CD4-positive, alpha-beta memory T cell (primary cell): ENCODE measurements around the gene NDOR1. TPM values are rescaled to one million over a fixed set of nuclear protein-coding genes. Genes with fewer than 3 reads are reported as not detected.

Experiments
- CTCF ChIA-PET: fragments of 350-600 bp; sonication (Branson Sonifier 250); formaldehyde crosslinking; loops from one replicate; lab custom pipeline; 2021; ENCODE audit warnings: inconsistent platforms; ENCODE audit not compliant: partially characterized antibody; lab: Charles Lee
- POLR2A ChIA-PET: fragments of 350-600 bp; sonication (Branson Sonifier 250); formaldehyde crosslinking; loops from one replicate; lab custom pipeline; 2021; ENCODE audit not compliant: partially characterized antibody; lab: Charles Lee
- DNase-seq, 5 donors: peaks; one replicate each; pipeline versions ENCODE4 v3.0.0 to v3.0.0-alpha.2; 2020 to 2022; ENCODE audit warnings: mixed read lengths in 1 of 5
- H3K27ac ChIP-seq: one replicate; pipeline ENCODE4 v1.7.0; 2013; ENCODE audit warnings: low read depth, low read length
- H3K27me3 ChIP-seq: 2 replicates; pipeline ENCODE4 v1.7.0; 2013; ENCODE audit warnings: mild to moderate bottlenecking, low read length, moderate library complexity; ENCODE audit not compliant: insufficient read depth
- H3K36me3 ChIP-seq: 2 replicates; pipeline ENCODE4 v1.7.0; 2013; ENCODE audit warnings: mild to moderate bottlenecking, low read length, moderate library complexity; ENCODE audit not compliant: insufficient read depth
- H3K4me1 ChIP-seq: 2 replicates; pipeline ENCODE4 v1.7.0; 2013; ENCODE audit warnings: mild to moderate bottlenecking, low read length, moderate library complexity; ENCODE audit not compliant: insufficient read depth
- H3K4me3 ChIP-seq, 2 donors: one replicate each; pipeline ENCODE4 v1.7.0; 2013; ENCODE audit warnings: low read length in 2 of 2, mild to moderate bottlenecking in 1 of 2
- H3K9me3 ChIP-seq, 2 donors: one replicate each; pipeline ENCODE4 v1.7.0; 2013; ENCODE audit warnings: low read length in 2 of 2, control low read depth in 1 of 2; ENCODE audit not compliant: control insufficient read depth in 1 of 2
- H3K27ac Mint-ChIP-seq, 7 donors: one replicate each; pipeline ENCODE4 v1.8.0; 2020 to 2021; ENCODE audit warnings: mixed read lengths in 7 of 7, mild to moderate bottlenecking in 6 of 7, inconsistent platforms in 3 of 7, moderate library complexity in 3 of 7
- H3K27me3 Mint-ChIP-seq, 2 donors: one replicate each; pipeline ENCODE4 v1.8.0; 2020 to 2021; ENCODE audit warnings: mixed read lengths in 2 of 2
- H3K36me3 Mint-ChIP-seq, 2 donors: one replicate each; pipeline ENCODE4 v1.8.0; 2020 to 2021; ENCODE audit warnings: mixed read lengths in 2 of 2, inconsistent platforms in 1 of 2, mild to moderate bottlenecking in 1 of 2
- H3K4me1 Mint-ChIP-seq, 4 donors: one replicate each; pipeline ENCODE4 v1.8.0; 2020 to 2021; ENCODE audit warnings: mixed read lengths in 4 of 4, mild to moderate bottlenecking in 1 of 4
- H3K4me3 Mint-ChIP-seq, 8 donors: one replicate each; pipeline ENCODE4 v1.8.0; 2020 to 2021; ENCODE audit warnings: mixed read lengths in 8 of 8, mild to moderate bottlenecking in 7 of 8, moderate library complexity in 6 of 8, inconsistent platforms in 3 of 8
- H3K9me3 Mint-ChIP-seq, 8 donors: one replicate each; pipeline ENCODE4 v1.8.0; 2020 to 2021; ENCODE audit warnings: mixed read lengths in 8 of 8, mild to moderate bottlenecking in 5 of 8, inconsistent platforms in 3 of 8, moderate library complexity in 1 of 8
- intact Hi-C: fragments of 100-400 bp; cut with micrococcal nuclease; formaldehyde crosslinking; loops from one replicate; pipeline ENCODE4 v1.15.1; 2023
- polyA plus RNA-seq, 2 donors: library from polyadenylated mRNA; unstranded; fragments of 300-500 nt; fragmentation: Illumina TruSeq; gene quantifications; one replicate each; pipeline ENCODE4 v1.2.3, GENCODE V29; 2021
- total RNA-seq, 2 experiments: library from RNA; stranded (reverse); gene quantifications; one replicate each; pipeline ENCODE4 v1.2.3, GENCODE V29; 2021

NDOR1 gene
- total and polyA plus RNA-seq, 4 experiments from 2014 or later = 4.6 to 37.1 (median 23.1) TPM

DNA sequence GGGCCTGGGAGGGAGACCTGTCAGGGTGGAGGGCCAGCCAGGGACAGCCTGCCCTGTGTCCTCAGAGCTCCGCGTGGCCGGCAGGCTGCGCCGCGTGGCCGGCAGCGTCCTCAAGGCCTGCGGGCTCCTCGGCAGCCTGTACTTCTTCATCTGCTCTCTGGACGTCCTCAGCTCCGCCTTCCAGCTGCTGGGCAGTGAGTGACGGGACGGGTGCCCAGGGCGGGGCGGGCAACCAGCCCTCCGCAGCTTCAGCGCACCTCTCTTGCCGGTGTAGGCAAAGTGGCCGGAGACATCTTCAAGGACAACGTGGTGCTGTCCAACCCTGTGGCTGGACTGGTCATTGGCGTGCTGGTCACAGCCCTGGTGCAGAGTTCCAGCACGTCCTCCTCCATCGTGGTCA, 27.0 kb downstream of the NDOR1 start:
- Mint-ChIP-seq H3K9me3 (no peaks in the 10 kb centered on the region), H3K4me3 (no peak overlapping the region), H3K4me1 (peaks cover 2 to 10% (median 4%) of the 10 kb centered on the region in 4 donors), H3K27me3 (peaks cover 2 to 10% of the 10 kb centered on the region in 2 donors), H3K36me3 (no peaks in the 10 kb centered on the region), H3K27ac (no peak overlapping the region)
- Histone ChIP-seq H3K4me3 (no peak overlapping the region), H3K4me1 (peaks cover 14% of the 10 kb centered on the region), H3K9me3 (no peaks in the 10 kb centered on the region), H3K27ac (no peak overlapping the region), H3K27me3 (no peaks in the 10 kb centered on the region), H3K36me3 (no peaks in the 10 kb centered on the region)
- ChIA-PET CTCF (no interaction called here), POLR2A (interaction anchor here (1.7 kb wide), 1 partner anchor 9 kb away, joined by 7 read pairs; the partner anchor contains the start of gene TUBB4B)
- intact Hi-C loops = no loop called here
- no peak for DNase-seq

DNA sequence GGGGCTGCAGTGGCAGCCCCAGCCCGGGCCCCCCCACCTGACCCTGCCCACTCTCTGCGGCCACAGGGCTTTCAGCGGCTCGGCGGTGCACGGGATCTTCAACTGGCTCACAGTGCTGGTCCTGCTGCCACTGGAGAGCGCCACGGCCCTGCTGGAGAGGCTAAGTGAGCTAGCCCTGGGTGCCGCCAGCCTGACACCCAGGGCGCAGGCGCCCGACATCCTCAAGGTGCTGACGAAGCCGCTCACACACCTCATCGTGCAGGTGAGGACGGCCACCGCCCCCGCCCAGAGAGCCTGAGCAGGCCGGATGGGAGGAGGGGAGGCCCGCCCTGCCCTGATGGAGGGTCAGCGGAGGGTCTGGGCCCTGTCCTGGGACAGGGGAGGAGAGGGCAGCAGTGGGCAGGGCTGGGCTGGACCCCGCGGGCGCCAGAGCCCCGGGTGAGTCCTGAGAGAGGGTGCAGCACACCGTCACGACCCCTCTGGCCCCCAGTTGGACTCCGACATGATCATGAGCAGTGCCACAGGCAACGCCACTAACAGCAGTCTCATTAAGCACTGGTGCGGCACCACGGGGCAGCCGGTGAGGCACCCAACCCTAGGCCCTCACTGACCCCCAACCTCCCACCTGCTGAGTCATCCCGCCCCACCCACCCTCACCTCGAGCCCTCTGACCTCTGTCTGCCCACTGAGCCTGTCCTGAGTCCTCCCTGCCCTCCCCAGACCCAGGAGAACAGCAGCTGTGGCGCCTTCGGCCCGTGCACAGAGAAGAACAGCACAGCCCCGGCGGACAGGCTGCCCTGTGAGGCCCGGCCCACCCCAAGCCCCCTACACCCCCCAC, 27.9 kb downstream of the NDOR1 start:
- CTCF ChIA-PET = no interaction called here
- no peaks in the 10 kb centered on the region for H3K9me3 Mint-ChIP-seq
- no peak overlapping the region for H3K4me3 Mint-ChIP-seq
- peaks cover 0 to 9% of the 10 kb centered on the region in 2 donors for H3K27me3 Mint-ChIP-seq
- Histone ChIP-seq H3K4me3 (no peak overlapping the region), H3K27me3 (no peaks in the 10 kb centered on the region), H3K9me3 (no peaks in the 10 kb centered on the region), H3K4me1 (peaks cover 14% of the 10 kb centered on the region), H3K27ac (no peak overlapping the region), H3K36me3 (no peaks in the 10 kb centered on the region)
- H3K36me3 Mint-ChIP-seq = no peaks in the 10 kb centered on the region
- peaks cover 0 to 6% (median 3%) of the 10 kb centered on the region in 4 donors for H3K4me1 Mint-ChIP-seq
- POLR2A ChIA-PET = interaction anchor here (1.2 kb wide), 1 partner anchor 9 kb away, joined by 4 read pairs; the partner anchor contains the start of gene CYSRT1
- no peak for DNase-seq
- no peak overlapping the region for H3K27ac Mint-ChIP-seq
- intact Hi-C loops = no loop called here

DNA sequence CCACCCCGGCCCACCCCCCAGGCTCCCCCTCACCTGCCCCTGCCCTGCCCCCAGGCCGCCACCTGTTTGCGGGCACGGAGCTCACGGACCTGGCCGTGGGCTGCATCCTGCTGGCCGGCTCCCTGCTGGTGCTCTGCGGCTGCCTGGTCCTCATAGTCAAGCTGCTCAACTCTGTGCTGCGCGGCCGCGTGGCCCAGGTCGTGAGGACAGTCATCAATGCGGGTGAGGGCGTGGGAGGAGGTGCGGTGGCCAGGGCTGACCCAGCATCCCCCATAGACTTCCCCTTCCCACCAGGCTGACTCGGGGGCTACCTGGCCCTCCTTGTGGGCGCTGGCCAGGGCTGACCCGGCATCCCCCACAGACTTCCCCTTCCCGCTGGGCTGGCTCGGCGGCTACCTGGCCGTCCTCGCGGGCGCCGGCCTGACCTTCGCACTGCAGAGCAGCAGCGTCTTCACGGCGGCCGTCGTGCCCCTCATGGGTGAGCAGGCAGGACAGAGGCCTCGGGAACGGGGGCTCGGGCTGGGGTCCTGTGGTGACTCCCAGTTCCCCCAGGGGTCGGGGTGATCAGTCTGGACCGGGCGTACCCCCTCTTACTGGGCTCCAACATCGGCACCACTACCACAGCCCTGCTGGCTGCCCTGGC, 28.7 kb downstream of the NDOR1 start:
- intact Hi-C loops = no loop called here
- ChIA-PET CTCF (no interaction called here), POLR2A (interaction anchor here (1.2 kb wide), 1 partner anchor 10 kb away, joined by 4 read pairs; the partner anchor contains the start of gene CYSRT1)
- no peak for DNase-seq
- peaks cover 0 to 9% of the 10 kb centered on the region in 2 donors for H3K27me3 Mint-ChIP-seq
- no peaks in the 10 kb centered on the region for H3K36me3 ChIP-seq
- no peaks in the 10 kb centered on the region for H3K27me3 ChIP-seq
- no peaks in the 10 kb centered on the region for H3K9me3 ChIP-seq
- no peaks in the 10 kb centered on the region for H3K9me3 Mint-ChIP-seq
- peaks cover 19% of the 10 kb centered on the region for H3K4me1 ChIP-seq
- no peak overlapping the region for H3K4me3 ChIP-seq
- peaks cover 0 to 1% of the 10 kb centered on the region in 2 donors for H3K36me3 Mint-ChIP-seq
- H3K4me3 Mint-ChIP-seq = peak overlapping the region in 1 of 8 donors; percentile 30
- H3K27ac ChIP-seq = no peak overlapping the region
- H3K27ac Mint-ChIP-seq = no peak overlapping the region
- peaks cover 0 to 11% (median 4%) of the 10 kb centered on the region in 4 donors for H3K4me1 Mint-ChIP-seq

DNA sequence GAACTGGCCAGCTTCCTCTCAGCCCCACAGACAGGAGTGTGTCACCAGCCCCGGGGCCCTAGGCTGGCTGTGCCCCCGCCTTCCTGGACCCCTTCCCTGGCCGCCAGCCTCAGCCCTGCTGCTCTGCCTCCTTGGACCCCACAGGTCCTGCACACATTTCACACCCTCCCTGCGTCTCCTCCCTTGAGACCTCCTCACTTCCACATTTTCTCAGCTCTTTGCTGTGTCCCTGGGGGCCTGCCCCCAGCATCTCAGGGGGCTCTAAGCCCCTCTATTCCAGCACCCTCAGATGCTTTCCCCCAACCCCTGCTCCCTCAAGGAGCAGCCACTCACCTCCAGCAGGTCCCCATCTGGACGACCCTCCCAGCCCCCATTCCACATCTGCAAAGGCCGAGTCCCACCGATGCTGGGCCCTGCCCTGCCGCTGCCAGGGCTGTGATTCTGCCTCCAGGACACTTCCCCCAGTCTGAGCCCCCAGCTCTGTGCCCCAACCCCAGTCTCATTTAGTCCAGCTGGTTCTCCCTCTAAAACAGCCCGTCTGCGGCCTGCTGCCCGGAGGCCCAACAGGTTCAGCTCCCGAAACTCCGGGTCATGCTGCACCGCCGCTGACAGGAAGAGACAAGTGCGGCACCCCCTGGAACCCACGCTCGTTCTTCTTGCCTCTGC, 29.4 kb downstream of the NDOR1 start:
- H3K4me3 Mint-ChIP-seq = peak overlapping the region in 1 of 8 donors; percentile 30
- peaks cover 0 to 16% (median 4%) of the 10 kb centered on the region in 4 donors for H3K4me1 Mint-ChIP-seq
- H3K9me3 Mint-ChIP-seq = no peaks in the 10 kb centered on the region
- no peaks in the 10 kb centered on the region for H3K9me3 ChIP-seq
- ChIA-PET CTCF (interaction anchor here (0.8 to 1.1 kb wide), 3 partner anchors 11 to 457 kb away, joined by 3 to 4 read pairs (median 3); no protein-coding TSS in a partner anchor), POLR2A (interaction anchor here (3.0 kb wide), 1 partner anchor 11 kb away, joined by 31 read pairs; the partner anchor contains the start of genes CYSRT1 and RNF208)
- H3K27ac Mint-ChIP-seq = no peak overlapping the region
- no peak overlapping the region for H3K27ac ChIP-seq
- no peaks in the 10 kb centered on the region for H3K36me3 ChIP-seq
- H3K36me3 Mint-ChIP-seq = peaks cover 0 to 1% of the 10 kb centered on the region in 2 donors
- H3K27me3 Mint-ChIP-seq = peaks cover 0 to 9% of the 10 kb centered on the region in 2 donors
- intact Hi-C loops = no loop called here
- peaks cover 24% of the 10 kb centered on the region for H3K4me1 ChIP-seq
- no peaks in the 10 kb centered on the region for H3K27me3 ChIP-seq
- no peak for DNase-seq
- no peak overlapping the region for H3K4me3 ChIP-seq

DNA sequence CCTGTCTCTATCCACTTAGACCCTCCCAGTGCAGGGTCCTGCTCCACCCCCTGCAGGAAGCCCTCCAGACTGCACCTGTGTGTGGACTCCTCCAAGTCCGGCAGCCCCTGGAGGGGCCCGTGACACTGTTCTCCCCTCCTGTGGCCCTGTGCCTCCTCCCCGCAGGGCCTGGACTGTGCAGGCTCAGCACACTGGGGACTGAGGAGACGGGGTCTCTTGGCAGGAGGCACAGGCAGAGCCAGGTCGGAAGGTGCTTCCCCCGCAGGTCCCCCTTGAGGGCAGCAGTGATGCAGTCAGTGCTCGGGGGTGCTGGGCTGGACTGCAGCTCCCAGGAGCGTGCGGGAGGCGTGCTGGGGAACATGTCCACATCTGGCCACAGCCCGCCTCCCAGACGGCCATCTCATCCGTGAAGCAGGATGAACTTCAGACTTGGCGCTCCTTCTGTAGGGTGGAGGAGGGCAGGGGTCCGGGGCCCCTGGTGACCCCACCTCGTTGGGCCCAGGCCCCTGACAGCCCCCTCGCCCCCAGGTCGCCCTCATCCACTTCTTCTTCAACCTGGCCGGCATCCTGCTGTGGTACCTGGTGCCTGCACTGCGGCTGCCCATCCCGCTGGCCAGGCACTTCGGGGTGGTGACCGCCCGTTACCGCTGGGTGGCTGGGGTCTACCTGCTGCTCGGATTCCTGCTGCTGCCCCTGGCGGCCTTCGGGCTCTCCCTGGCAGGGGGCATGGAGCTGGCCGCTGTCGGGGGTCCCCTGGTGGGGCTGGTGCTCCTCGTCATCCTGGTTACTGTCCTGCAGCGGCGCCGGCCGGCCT, 30.1 kb downstream of the NDOR1 start:
- H3K27ac Mint-ChIP-seq = no peak overlapping the region
- intact Hi-C loops = loop anchor here (1.0 kb wide), 3 partner anchors 12 to 117 kb away; no protein-coding TSS in a partner anchor
- no peaks in the 10 kb centered on the region for H3K9me3 Mint-ChIP-seq
- POLR2A ChIA-PET = interaction anchor here (0.6 to 10.3 kb wide), 7 partner anchors 12 to 285 kb away, joined by 3 to 260 read pairs (median 7); partner anchors contain the start of genes ANAPC2, CYSRT1, MAN1B1 and NELFB
- no peak overlapping the region for H3K4me3 Mint-ChIP-seq
- CTCF ChIA-PET = interaction anchor here (0.8 to 2.7 kb wide), 14 partner anchors 12 to 458 kb away, joined by 3 to 15 read pairs (median 6); partner anchors contain the start of genes ANAPC2, RNF208 and SSNA1
- Histone ChIP-seq H3K4me1 (peaks cover 25% of the 10 kb centered on the region), H3K27ac (no peak overlapping the region), H3K4me3 (no peak overlapping the region), H3K36me3 (no peaks in the 10 kb centered on the region), H3K27me3 (no peaks in the 10 kb centered on the region), H3K9me3 (no peaks in the 10 kb centered on the region)
- DNase-seq = no peak
- H3K4me1 Mint-ChIP-seq = peaks cover 0 to 19% (median 4%) of the 10 kb centered on the region in 4 donors
- peaks cover 0 to 7% of the 10 kb centered on the region in 2 donors for H3K27me3 Mint-ChIP-seq
- peaks cover 0 to 1% of the 10 kb centered on the region in 2 donors for H3K36me3 Mint-ChIP-seq
